ENCODE measurements around the gene OR8K3. TPM values are rescaled to one million over a fixed set of nuclear protein-coding genes. Genes with fewer than 3 reads are reported as not detected.

OR8K3 gene
- not detected in 2 replicates for total RNA-seq
- not detected in 2 replicates for polyA plus RNA-seq

DNA sequence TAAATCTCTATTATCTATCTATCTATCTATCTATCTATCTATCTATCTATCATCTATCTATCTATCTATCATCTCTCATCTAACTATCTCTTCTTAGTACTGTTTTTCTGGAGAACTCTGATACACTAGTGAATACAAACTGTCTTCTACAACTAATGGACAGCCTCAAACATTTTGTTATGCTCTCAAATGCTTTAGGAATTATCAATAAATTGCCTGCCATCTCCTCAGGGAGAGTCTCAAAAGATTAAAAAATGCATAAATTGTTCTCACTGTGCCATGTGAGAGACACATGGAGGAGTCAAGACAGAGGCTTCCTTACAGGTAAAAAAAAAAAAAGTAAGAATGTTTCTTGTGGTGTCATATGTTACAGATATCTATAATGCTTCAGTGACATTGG lies at the start of gene OR8K3:
OR8K3 (plus strand) TSS at position 301 of the 400 bp plus-strand sequence. CDS start 3,163 bp downstream, outside the sequence.
- Histone ChIP-seq H3K27ac (no peak within 1 kb of the TSS), H3K36me3 (no peaks in the 10 kb centered on the region), H3K27me3 (no peaks in the 10 kb centered on the region), H3K4me1 (ENCODE audit: low read depth) (no peaks in the 10 kb centered on the region), H3K4me3 (no peak within 1 kb of the TSS), H3K9me3 (ENCODE audit: low read depth) (no peaks in the 10 kb centered on the region)
- no peak for DNase-seq (ENCODE audit: low read depth in 1 of 2, low spot score in 1 of 2)
- TF ChIP-seq, protein P1, sequence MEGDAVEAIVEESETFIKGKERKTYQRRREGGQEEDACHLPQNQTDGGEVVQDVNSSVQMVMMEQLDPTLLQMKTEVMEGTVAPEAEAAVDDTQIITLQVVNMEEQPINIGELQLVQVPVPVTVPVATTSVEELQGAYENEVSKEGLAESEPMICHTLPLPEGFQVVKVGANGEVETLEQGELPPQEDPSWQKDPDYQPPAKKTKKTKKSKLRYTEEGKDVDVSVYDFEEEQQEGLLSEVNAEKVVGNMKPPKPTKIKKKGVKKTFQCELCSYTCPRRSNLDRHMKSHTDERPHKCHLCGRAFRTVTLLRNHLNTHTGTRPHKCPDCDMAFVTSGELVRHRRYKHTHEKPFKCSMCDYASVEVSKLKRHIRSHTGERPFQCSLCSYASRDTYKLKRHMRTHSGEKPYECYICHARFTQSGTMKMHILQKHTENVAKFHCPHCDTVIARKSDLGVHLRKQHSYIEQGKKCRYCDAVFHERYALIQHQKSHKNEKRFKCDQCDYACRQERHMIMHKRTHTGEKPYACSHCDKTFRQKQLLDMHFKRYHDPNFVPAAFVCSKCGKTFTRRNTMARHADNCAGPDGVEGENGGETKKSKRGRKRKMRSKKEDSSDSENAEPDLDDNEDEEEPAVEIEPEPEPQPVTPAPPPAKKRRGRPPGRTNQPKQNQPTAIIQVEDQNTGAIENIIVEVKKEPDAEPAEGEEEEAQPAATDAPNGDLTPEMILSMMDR (IDR thresholded peaks at IDR 0.05; ENCODE audit: low read depth, low read length), result no peak

DNA sequence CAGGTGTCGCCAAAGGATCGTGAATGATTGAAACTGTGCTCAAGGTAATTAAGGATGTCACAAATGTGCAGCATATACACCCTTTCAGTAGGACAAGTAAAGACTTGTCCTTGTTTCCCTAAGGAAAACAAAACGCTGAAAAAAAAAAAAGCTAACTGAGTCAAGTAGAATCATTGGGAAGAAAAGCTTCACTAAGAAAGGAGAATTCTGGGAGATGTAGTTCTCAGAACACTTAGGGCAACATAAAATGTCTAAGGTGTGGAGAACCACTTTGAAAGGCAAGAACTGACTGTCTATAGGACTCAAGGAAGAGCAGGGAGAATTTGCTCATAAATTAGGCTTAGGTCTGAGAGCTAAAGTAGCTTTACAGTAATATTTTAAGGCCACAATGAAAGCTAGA lies 43.9 kb upstream of the OR8K3 start:
- DNase-seq (ENCODE audit: low read depth in 1 of 2, low spot score in 1 of 2), result no peak
- H3K4me3 ChIP-seq, result no peak overlapping the region
- H3K27ac ChIP-seq, result no peak overlapping the region
- H3K36me3 ChIP-seq, result no peaks in the 10 kb centered on the region
- TF ChIP-seq, protein P1 (IDR thresholded peaks at IDR 0.05; ENCODE audit: low read depth, low read length), result no peak
- H3K4me1 ChIP-seq (ENCODE audit: low read depth), result no peaks in the 10 kb centered on the region
- H3K9me3 ChIP-seq (ENCODE audit: low read depth), result no peaks in the 10 kb centered on the region
- H3K27me3 ChIP-seq, result no peaks in the 10 kb centered on the region

GRCh38 chr11:56273854-56274253 lies 41.1 kb upstream of the OR8K3 start, which contains the start of gene OR5T1:
Gene OR5T1 (plus strand): TSS chr11:56274154. CDS start chr11:56275639, 1,485 bp downstream.
- Histone ChIP-seq H3K27me3 (no peaks in the 10 kb centered on the region), H3K36me3 (no peaks in the 10 kb centered on the region), H3K9me3 (ENCODE audit: low read depth) (no peaks in the 10 kb centered on the region), H3K27ac (no peak within 1 kb of the TSS), H3K4me3 (no peak within 1 kb of the TSS), H3K4me1 (ENCODE audit: low read depth) (no peaks in the 10 kb centered on the region)
- TF ChIP-seq, protein P1 (IDR thresholded peaks at IDR 0.05; ENCODE audit: low read depth, low read length), result no peak
- DNase-seq (ENCODE audit: low read depth in 1 of 2, low spot score in 1 of 2), result no peak

GRCh38 chr11:56292154-56292553 lies 22.8 kb upstream of the OR8K3 start, which contains the start of gene OR8H1:
Gene OR8H1 (minus strand): TSS chr11:56292254. CDS start chr11:56291062, 1,192 bp downstream.
- H3K27ac ChIP-seq, result no peak within 1 kb of the TSS
- H3K27me3 ChIP-seq, result no peaks in the 10 kb centered on the region
- H3K9me3 ChIP-seq (ENCODE audit: low read depth), result no peaks in the 10 kb centered on the region
- no peak for DNase-seq (ENCODE audit: low read depth in 1 of 2, low spot score in 1 of 2)
- no peaks in the 10 kb centered on the region for H3K4me1 ChIP-seq (ENCODE audit: low read depth)
- H3K36me3 ChIP-seq, result no peaks in the 10 kb centered on the region
- TF ChIP-seq, protein P1 (IDR thresholded peaks at IDR 0.05; ENCODE audit: low read depth, low read length), result no peak
- no peak within 1 kb of the TSS for H3K4me3 ChIP-seq

- no peak for DNase-seq (ENCODE audit: low read depth in 1 of 2, low spot score in 1 of 2)
- Histone ChIP-seq H3K9me3 (ENCODE audit: low read depth) (no peaks in the 10 kb centered on the region), H3K27ac (no peak overlapping the region), H3K36me3 (no peaks in the 10 kb centered on the region), H3K4me1 (ENCODE audit: low read depth) (no peaks in the 10 kb centered on the region), H3K4me3 (no peak overlapping the region), H3K27me3 (no peaks in the 10 kb centered on the region)
- TF ChIP-seq, protein P1 (IDR thresholded peaks at IDR 0.05; ENCODE audit: low read depth, low read length), result no peak
Observed at GRCh38 chr11:56296898-56297297, 18.0 kb upstream of the OR8K3 start.
